Liver (tissue), 9 donors: Measurements from ENCODE around the gene KIAA1217. TPM values are rescaled to one million over a fixed set of nuclear protein-coding genes. Genes with fewer than 3 reads are reported as not detected.

Source experiments
- DNase-seq: peaks from one replicate; pipeline ENCODE4 v3.0.0-alpha.2; 2017; ENCODE audit warnings: low spot score
- H3K27ac ChIP-seq, 2 donors: one replicate each; pipeline ENCODE4 v1.7.0; 2013; ENCODE audit warnings: inconsistent platforms in 2 of 2, low read length in 2 of 2, control low read depth in 1 of 2, low read depth in 1 of 2, mild to moderate bottlenecking in 1 of 2
- H3K27me3 ChIP-seq, 4 donors: one replicate each; pipeline versions ENCODE4 v1.6.1 to v1.7.0; 2013; ENCODE audit warnings: low read length in 3 of 4, inconsistent platforms in 1 of 4, mild to moderate bottlenecking in 1 of 4, moderate library complexity in 1 of 4; ENCODE audit not compliant: control insufficient read depth in 4 of 4, insufficient read depth in 4 of 4
- H3K36me3 ChIP-seq, 4 donors: one replicate each; pipeline versions ENCODE4 v1.6.1 to v1.7.0; 2013; ENCODE audit warnings: low read length in 3 of 4, mild to moderate bottlenecking in 3 of 4, low read depth in 1 of 4, moderate library complexity in 1 of 4; ENCODE audit not compliant: control insufficient read depth in 4 of 4, insufficient read depth in 3 of 4
- H3K4me1 ChIP-seq, 4 donors: one replicate each; pipeline versions ENCODE4 v1.6.1 to v1.7.0; 2013; ENCODE audit warnings: low read length in 3 of 4, mild to moderate bottlenecking in 3 of 4, moderate library complexity in 1 of 4; ENCODE audit not compliant: control insufficient read depth in 4 of 4, insufficient read depth in 4 of 4
- H3K4me3 ChIP-seq, 3 donors: one replicate each; pipeline versions ENCODE4 v1.6.1 to v1.7.0; 2013; ENCODE audit warnings: low read length in 3 of 3, control low read depth in 1 of 3, low read depth in 1 of 3, mild to moderate bottlenecking in 1 of 3
- H3K9ac ChIP-seq, 2 donors: one replicate each; pipeline ENCODE4 v1.7.0; 2013; ENCODE audit warnings: low read length in 2 of 2, mild to moderate bottlenecking in 2 of 2, moderate library complexity in 2 of 2, control low read depth in 1 of 2, low read depth in 1 of 2
- H3K9me3 ChIP-seq, 4 donors: one replicate each; pipeline versions ENCODE4 v1.6.1 to v1.7.0; 2013; ENCODE audit warnings: low read length in 3 of 4; ENCODE audit not compliant: control insufficient read depth in 4 of 4
- EGR1 ChIP-seq, 2 donors: IDR thresholded peaks; 2 replicates each; pipeline ENCODE4 v1.6.1; 2016 to 2018; ENCODE audit warnings: antibody characterized with exemption in 2 of 2, low read depth in 2 of 2
- FOXA1 ChIP-seq: IDR thresholded peaks from 2 replicates; pipeline ENCODE4 v1.6.1; 2016; ENCODE audit warnings: antibody characterized with exemption
- FOXA2 ChIP-seq: IDR thresholded peaks from 2 replicates; pipeline ENCODE4 v1.6.1; 2016; ENCODE audit warnings: antibody characterized with exemption
- GABPA ChIP-seq, 2 donors: IDR thresholded peaks in 1 of 2; conservative IDR thresholded peaks in 1 of 2; 2 replicates each; pipeline ENCODE4 v1.6.1; 2016; ENCODE audit warnings: antibody characterized with exemption in 2 of 2, mild to moderate bottlenecking in 1 of 2, moderate library complexity in 1 of 2
- HNF4A ChIP-seq, 2 donors: conservative IDR thresholded peaks; 2 replicates each; pipeline ENCODE4 v1.6.1; 2016; ENCODE audit warnings: antibody characterized with exemption in 2 of 2, mild to moderate bottlenecking in 2 of 2
- HNF4G ChIP-seq: IDR thresholded peaks from 2 replicates; pipeline ENCODE4 v1.6.1; 2016; ENCODE audit warnings: antibody characterized with exemption
- JUND ChIP-seq, 2 donors: IDR thresholded peaks; 2 replicates each; pipeline ENCODE4 v1.6.1; 2016; ENCODE audit warnings: antibody characterized with exemption in 2 of 2
- NR2F2 ChIP-seq: IDR thresholded peaks from 2 replicates; pipeline ENCODE4 v1.6.1; 2016; ENCODE audit warnings: antibody characterized with exemption
- RAD21 ChIP-seq, 2 donors: IDR thresholded peaks; 2 replicates each; pipeline ENCODE4 v1.6.1; 2016; ENCODE audit warnings: antibody characterized with exemption in 2 of 2, mild to moderate bottlenecking in 2 of 2
- RXRA ChIP-seq, 2 donors: IDR thresholded peaks; 2 replicates each; pipeline ENCODE4 v1.6.1; 2017 to 2018; ENCODE audit warnings: antibody characterized with exemption in 2 of 2, mild to moderate bottlenecking in 1 of 2
- SP1 ChIP-seq: IDR thresholded peaks from 2 replicates; pipeline ENCODE4 v1.6.1; 2018; ENCODE audit warnings: antibody characterized with exemption, mild to moderate bottlenecking
- TAF1 ChIP-seq: conservative IDR thresholded peaks from 2 replicates; pipeline ENCODE4 v1.6.1; 2016; ENCODE audit warnings: antibody characterized with exemption, mild to moderate bottlenecking
- YY1 ChIP-seq: IDR thresholded peaks from 2 replicates; pipeline ENCODE4 v1.6.1; 2016; ENCODE audit warnings: antibody characterized with exemption, mild to moderate bottlenecking
- WGBS: extraction: QIAGEN DNeasy Blood & Tissue Kit; methylation state at CpG from one replicate; pipeline ENCODE4 v1.1.7; 2013; 5-methylcytosine and 5-hydroxymethylcytosine counted together
- polyA plus RNA-seq, 2 donors: library from polyadenylated mRNA; stranded (reverse) in 1 of 2; unstranded in 1 of 2; fragments of 200-250 nt in 1 of 2; fragments of >200 nt in 1 of 2; fragmentation: Nextera tagmentation in 1 of 2; extraction: Ambion mirVana in 1 of 2; gene quantifications; one replicate each; pipeline versions ENCODE4 v1.2.1 to v1.2.3, GENCODE V29; 2013 to 2015
- total RNA-seq, 2 donors: library from RNA; depleted of rRNA; stranded (reverse); fragments of >200 nt; gene quantifications; one replicate each; pipeline ENCODE4 v1.2.3, GENCODE V29; 2014
- TF ChIP-seq, protein P1 (sequence below): IDR thresholded peaks from 2 replicates; pipeline ENCODE4 v1.6.1; 2016; ENCODE audit warnings: antibody characterized with exemption
- TF ChIP-seq, protein P2 (sequence below): IDR thresholded peaks from 2 replicates; pipeline ENCODE4 v1.6.1; 2016; ENCODE audit warnings: antibody characterized with exemption
- TF ChIP-seq, protein P3 (sequence below): IDR thresholded peaks from 2 replicates; pipeline ENCODE4 v1.6.1; 2016; ENCODE audit warnings: antibody characterized with exemption, mild to moderate bottlenecking
- TF ChIP-seq, protein P4 (sequence below): fragments of 150-350 bp; IDR thresholded peaks from 2 replicates; pipeline ENCODE4 v1.5.1; 2017; ENCODE audit warnings: improper control_type of control experiment, low read depth, low read length; ENCODE audit not compliant: missing input control
- TF ChIP-seq, protein P5 (sequence below): IDR thresholded peaks from 2 replicates; pipeline ENCODE4 v1.6.1; 2016; ENCODE audit warnings: antibody characterized with exemption
- donor health status: healthy.
- donor health status: healthy.
- donor health status: healthy.
- donor health status: healthy.
- donor health status: healthy.

The KIAA1217 gene
- total and polyA plus RNA-seq, 4 donors, result 4.5 to 12.8 (median 6.8) TPM

DNA sequence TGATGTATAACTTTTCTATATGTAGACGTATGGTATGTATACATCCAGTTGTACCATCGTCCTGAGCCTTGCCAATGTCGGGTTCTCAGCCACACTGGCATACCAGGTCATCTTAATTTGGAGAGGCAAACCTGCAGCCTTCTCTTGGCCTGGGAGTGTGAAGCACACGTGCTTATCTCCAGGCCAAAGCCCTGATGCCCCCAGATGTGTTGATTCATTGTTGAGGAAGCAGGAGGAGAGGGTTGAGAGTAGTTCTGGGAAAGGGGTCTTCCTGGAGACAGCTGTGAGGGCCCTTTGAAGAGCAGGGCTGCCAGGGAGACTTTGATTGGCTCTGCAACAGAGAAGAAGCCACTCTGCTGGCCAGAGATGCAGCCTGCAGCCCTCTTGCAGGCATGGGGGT, 359.1 kb downstream of the KIAA1217 start:
- H3K27me3 ChIP-seq, result no peaks in the 10 kb centered on the region
- DNase-seq, result no peak
- H3K27ac ChIP-seq, result no peak overlapping the region
- no peaks in the 10 kb centered on the region for H3K9me3 ChIP-seq
- H3K9ac ChIP-seq, result no peak overlapping the region
- WGBS, result 86% methylated on average over 4 of the region's 4 CpGs
- no peaks in the 10 kb centered on the region for H3K36me3 ChIP-seq
- H3K4me1 ChIP-seq, result no peaks in the 10 kb centered on the region
- no peak overlapping the region for H3K4me3 ChIP-seq
- TF ChIP-seq JUND (IDR thresholded peaks at IDR 0.05) (no peak), TAF1 (no peak), HNF4A (conservative IDR thresholded peaks at IDR 0.05) (no peak), NR2F2 (no peak), YY1 (no peak), EGR1 (IDR thresholded peaks at IDR 0.05; ENCODE audit: low read depth in 2 of 2) (no peak), RXRA (IDR thresholded peaks at IDR 0.05) (no peak), FOXA2 (no peak), SP1 (no peak), HNF4G (no peak), FOXA1 (no peak), GABPA (IDR thresholded peaks at IDR 0.05 in 1 of 2, conservative IDR thresholded peaks at IDR 0.05 in 1 of 2) (no peak), RAD21 (IDR thresholded peaks at IDR 0.05) (no peak)
- TF ChIP-seq, protein P1, sequence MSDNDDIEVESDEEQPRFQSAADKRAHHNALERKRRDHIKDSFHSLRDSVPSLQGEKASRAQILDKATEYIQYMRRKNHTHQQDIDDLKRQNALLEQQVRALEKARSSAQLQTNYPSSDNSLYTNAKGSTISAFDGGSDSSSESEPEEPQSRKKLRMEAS, result no peak
- TF ChIP-seq, protein P2, sequence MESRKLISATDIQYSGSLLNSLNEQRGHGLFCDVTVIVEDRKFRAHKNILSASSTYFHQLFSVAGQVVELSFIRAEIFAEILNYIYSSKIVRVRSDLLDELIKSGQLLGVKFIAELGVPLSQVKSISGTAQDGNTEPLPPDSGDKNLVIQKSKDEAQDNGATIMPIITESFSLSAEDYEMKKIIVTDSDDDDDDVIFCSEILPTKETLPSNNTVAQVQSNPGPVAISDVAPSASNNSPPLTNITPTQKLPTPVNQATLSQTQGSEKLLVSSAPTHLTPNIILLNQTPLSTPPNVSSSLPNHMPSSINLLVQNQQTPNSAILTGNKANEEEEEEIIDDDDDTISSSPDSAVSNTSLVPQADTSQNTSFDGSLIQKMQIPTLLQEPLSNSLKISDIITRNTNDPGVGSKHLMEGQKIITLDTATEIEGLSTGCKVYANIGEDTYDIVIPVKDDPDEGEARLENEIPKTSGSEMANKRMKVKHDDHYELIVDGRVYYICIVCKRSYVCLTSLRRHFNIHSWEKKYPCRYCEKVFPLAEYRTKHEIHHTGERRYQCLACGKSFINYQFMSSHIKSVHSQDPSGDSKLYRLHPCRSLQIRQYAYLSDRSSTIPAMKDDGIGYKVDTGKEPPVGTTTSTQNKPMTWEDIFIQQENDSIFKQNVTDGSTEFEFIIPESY, result no peak
- TF ChIP-seq, protein P3, sequence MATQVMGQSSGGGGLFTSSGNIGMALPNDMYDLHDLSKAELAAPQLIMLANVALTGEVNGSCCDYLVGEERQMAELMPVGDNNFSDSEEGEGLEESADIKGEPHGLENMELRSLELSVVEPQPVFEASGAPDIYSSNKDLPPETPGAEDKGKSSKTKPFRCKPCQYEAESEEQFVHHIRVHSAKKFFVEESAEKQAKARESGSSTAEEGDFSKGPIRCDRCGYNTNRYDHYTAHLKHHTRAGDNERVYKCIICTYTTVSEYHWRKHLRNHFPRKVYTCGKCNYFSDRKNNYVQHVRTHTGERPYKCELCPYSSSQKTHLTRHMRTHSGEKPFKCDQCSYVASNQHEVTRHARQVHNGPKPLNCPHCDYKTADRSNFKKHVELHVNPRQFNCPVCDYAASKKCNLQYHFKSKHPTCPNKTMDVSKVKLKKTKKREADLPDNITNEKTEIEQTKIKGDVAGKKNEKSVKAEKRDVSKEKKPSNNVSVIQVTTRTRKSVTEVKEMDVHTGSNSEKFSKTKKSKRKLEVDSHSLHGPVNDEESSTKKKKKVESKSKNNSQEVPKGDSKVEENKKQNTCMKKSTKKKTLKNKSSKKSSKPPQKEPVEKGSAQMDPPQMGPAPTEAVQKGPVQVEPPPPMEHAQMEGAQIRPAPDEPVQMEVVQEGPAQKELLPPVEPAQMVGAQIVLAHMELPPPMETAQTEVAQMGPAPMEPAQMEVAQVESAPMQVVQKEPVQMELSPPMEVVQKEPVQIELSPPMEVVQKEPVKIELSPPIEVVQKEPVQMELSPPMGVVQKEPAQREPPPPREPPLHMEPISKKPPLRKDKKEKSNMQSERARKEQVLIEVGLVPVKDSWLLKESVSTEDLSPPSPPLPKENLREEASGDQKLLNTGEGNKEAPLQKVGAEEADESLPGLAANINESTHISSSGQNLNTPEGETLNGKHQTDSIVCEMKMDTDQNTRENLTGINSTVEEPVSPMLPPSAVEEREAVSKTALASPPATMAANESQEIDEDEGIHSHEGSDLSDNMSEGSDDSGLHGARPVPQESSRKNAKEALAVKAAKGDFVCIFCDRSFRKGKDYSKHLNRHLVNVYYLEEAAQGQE, result no peak
- TF ChIP-seq, protein P4, sequence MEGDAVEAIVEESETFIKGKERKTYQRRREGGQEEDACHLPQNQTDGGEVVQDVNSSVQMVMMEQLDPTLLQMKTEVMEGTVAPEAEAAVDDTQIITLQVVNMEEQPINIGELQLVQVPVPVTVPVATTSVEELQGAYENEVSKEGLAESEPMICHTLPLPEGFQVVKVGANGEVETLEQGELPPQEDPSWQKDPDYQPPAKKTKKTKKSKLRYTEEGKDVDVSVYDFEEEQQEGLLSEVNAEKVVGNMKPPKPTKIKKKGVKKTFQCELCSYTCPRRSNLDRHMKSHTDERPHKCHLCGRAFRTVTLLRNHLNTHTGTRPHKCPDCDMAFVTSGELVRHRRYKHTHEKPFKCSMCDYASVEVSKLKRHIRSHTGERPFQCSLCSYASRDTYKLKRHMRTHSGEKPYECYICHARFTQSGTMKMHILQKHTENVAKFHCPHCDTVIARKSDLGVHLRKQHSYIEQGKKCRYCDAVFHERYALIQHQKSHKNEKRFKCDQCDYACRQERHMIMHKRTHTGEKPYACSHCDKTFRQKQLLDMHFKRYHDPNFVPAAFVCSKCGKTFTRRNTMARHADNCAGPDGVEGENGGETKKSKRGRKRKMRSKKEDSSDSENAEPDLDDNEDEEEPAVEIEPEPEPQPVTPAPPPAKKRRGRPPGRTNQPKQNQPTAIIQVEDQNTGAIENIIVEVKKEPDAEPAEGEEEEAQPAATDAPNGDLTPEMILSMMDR, result no peak
- TF ChIP-seq, protein P5, sequence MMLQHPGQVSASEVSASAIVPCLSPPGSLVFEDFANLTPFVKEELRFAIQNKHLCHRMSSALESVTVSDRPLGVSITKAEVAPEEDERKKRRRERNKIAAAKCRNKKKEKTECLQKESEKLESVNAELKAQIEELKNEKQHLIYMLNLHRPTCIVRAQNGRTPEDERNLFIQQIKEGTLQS, result no peak
